ENCODE data around the gene CD52.

DNA sequence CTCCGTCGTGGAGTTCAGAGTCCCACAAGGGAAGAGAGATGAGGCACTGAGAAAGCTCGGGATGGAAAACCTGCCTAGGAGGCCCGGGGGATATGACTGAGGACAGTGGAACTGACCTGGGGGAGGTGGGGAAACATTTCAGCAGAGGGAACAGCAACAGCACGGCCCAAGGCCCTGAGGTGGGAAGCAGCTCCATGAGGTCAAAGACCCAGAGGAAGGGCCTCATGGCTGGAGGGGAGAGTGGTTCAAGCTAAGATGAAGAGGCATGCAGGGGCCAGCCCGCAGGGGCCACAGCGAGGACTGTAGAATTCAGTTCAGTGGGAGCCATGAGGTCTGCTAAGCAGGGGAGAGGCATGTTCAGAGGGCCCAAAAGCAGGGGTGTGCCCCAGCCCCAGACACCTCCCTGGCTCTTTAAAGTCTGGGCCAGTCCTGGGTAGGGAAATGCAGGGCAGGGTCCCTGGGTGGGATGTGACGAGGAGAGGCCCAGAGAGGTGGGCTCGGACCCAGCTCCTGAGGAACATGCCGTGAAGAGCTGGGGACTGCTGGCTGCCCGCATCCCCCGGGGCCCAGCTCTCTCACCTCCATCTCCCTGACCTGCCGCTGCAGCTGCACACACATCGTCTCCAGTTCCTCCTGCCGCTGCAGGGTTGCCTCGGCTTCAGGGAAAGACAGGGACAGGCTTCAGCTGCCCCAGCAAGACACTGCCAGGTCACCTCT is 21.3 kb upstream of the CD52 start:
- no peak for TF ChIP-seq EZH2 (IDR thresholded peaks at IDR 0.05)
- TF ChIP-seq, protein P1, sequence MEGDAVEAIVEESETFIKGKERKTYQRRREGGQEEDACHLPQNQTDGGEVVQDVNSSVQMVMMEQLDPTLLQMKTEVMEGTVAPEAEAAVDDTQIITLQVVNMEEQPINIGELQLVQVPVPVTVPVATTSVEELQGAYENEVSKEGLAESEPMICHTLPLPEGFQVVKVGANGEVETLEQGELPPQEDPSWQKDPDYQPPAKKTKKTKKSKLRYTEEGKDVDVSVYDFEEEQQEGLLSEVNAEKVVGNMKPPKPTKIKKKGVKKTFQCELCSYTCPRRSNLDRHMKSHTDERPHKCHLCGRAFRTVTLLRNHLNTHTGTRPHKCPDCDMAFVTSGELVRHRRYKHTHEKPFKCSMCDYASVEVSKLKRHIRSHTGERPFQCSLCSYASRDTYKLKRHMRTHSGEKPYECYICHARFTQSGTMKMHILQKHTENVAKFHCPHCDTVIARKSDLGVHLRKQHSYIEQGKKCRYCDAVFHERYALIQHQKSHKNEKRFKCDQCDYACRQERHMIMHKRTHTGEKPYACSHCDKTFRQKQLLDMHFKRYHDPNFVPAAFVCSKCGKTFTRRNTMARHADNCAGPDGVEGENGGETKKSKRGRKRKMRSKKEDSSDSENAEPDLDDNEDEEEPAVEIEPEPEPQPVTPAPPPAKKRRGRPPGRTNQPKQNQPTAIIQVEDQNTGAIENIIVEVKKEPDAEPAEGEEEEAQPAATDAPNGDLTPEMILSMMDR (IDR thresholded peaks at IDR 0.05): no peak

All from neural progenitor cell (in vitro differentiated cells).